WERI-Rb-1 (cell line): Measurements from ENCODE around the gene NDRG3.

Experiments used
- DNase-seq: peaks from one replicate; pipeline ENCODE4 v3.0.0-alpha.2; 2020
- H3K27ac ChIP-seq: fragments of 250-450 bp; sonication (Bioruptor Pico); 2 replicates; pipeline ENCODE4 v1.5.1; 2020; ENCODE audit warnings: mild to moderate bottlenecking, moderate library complexity
- H3K27me3 ChIP-seq: fragments of 250-450 bp; sonication (Bioruptor Pico); 2 replicates; pipeline ENCODE4 v1.5.1; 2021; ENCODE audit warnings: mild to moderate bottlenecking, low read depth, moderate library complexity; ENCODE audit not compliant: insufficient read depth, severe bottlenecking
- H3K36me3 ChIP-seq: fragments of 250-450 bp; sonication (Bioruptor Pico); 2 replicates; pipeline ENCODE4 v1.5.1; 2020; ENCODE audit warnings: mild to moderate bottlenecking, moderate library complexity
- H3K4me3 ChIP-seq: 2 replicates; pipeline ENCODE4 v1.5.1; 2011; ENCODE audit warnings: low read depth, mild to moderate bottlenecking, control low read depth, low read length
- H3K9me3 ChIP-seq: fragments of 250-450 bp; sonication (Bioruptor Pico); 2 replicates; pipeline ENCODE4 v1.5.1; 2021; ENCODE audit warnings: mild to moderate bottlenecking, moderate library complexity; ENCODE audit not compliant: severe bottlenecking
- CTCF ChIP-seq: IDR thresholded peaks from 2 replicates; pipeline ENCODE4 v1.5.1; 2011; ENCODE audit warnings: low read depth, mild to moderate bottlenecking, control low read depth, inconsistent platforms, low read length

The NDRG3 gene

DNA sequence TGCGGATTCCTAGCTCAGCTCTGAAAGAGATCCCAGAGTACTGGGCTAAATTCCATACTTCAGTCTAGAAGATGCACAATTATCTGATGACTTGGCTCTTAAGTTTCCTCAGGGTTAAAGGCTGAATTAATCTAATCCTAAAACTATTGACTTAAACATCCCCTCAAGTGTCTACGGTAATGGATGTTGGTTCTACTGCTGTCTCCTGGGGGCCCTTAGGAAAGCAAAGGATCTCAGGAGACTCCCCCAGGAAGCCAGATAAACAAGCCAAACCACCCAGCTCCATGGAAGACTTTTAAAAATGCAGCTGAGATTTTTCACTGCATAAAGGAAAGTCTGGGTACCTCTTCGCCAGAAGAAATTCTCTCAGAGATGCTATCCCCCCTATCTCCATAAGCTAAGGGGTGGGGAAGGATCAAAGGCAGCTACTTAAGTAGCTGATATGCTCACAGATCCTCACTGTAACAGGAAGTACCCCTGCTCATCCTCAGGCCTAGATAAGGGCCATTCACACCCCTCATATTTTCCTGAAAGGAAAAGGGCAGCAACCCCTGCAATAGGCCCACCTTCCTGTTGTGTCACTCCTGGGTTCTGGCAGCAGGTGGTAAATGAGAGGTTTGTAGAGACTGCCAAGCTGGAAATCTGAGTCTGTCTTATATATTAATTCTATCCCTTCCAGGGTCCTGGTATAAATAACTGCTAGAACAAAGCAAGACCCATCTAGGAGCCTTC lies 9.3 kb downstream of the NDRG3 start:
- no peak for TF ChIP-seq CTCF
- H3K36me3 ChIP-seq: no peaks in the 10 kb centered on the region
- H3K4me3 ChIP-seq: no peak overlapping the region
- peak overlapping the region; percentile 52 for H3K27ac ChIP-seq
- no peak for DNase-seq
- H3K27me3 ChIP-seq: no peaks in the 10 kb centered on the region
- no peaks in the 10 kb centered on the region for H3K9me3 ChIP-seq

- no peaks in the 10 kb centered on the region for H3K36me3 ChIP-seq
- no peaks in the 10 kb centered on the region for H3K9me3 ChIP-seq
- DNase-seq: no peak
- TF ChIP-seq CTCF: no peak
- H3K4me3 ChIP-seq: no peak overlapping the region
- H3K27ac ChIP-seq: peak overlapping the region; percentile 10; the same call in 1 of the 2 replicates
- H3K27me3 ChIP-seq: no peaks in the 10 kb centered on the region
Observed at GRCh38 chr20:36732456-36732855, 13.4 kb downstream of the NDRG3 start.

DNA sequence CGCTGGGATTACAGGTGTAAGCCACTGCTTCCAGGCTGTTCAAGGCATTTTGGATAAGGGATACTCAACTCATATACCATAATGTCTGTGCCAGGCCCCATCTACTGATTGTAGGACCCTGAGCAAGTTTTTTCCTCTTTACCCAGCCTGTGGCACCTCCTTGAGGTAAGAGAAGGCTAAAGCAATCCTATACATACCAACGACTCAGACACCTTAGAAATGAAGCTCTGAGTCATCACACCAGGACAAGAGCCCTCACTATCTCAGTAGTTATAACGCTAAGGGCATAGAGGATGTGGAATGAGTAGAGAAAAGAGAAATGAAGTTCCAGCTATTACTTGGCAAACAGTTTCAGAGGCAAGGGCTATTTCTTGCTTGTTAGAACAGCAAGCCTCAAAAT lies 16.9 kb downstream of the NDRG3 start:
- H3K27ac ChIP-seq: no peak overlapping the region
- TF ChIP-seq CTCF: peak; percentile 54

DNA sequence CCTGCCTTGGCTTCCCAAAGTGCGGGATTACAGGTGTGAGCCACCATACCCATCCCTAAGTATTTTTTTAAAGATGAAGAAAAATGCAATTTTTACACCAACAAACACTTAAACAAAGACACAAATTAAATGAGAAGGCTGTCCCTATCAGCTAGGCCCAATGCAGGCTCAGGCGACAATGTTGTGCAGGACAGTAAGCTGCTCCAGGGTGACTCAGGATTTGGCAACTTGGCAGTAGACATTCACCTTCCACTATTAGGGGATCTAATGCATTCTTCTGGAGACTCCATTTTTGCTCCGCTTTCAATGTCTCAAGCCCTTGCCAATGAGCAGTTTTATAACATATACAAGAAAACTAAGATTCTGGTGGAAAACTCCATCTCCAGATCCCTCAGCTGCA lies 19.7 kb downstream of the NDRG3 start:
- no peak overlapping the region for H3K27ac ChIP-seq
- no peaks in the 10 kb centered on the region for H3K9me3 ChIP-seq
- H3K27me3 ChIP-seq: no peaks in the 10 kb centered on the region
- no peaks in the 10 kb centered on the region; the same call in 1 of the 2 replicates for H3K36me3 ChIP-seq
- DNase-seq: no peak
- H3K4me3 ChIP-seq: no peak overlapping the region
- TF ChIP-seq CTCF: no peak

More for the DNA sequence above, 16.9 kb downstream of the NDRG3 start:
- Histone ChIP-seq H3K9me3 (no peaks in the 10 kb centered on the region), H3K36me3 (no peaks in the 10 kb centered on the region), H3K4me3 (no peak overlapping the region), H3K27me3 (no peaks in the 10 kb centered on the region)
- DNase-seq: no peak

GRCh38 chr20:36720510-36720909 lies 25.4 kb downstream of the NDRG3 start:
- DNase-seq: no peak
- no peak overlapping the region for H3K27ac ChIP-seq
- H3K9me3 ChIP-seq: no peaks in the 10 kb centered on the region
- no peak overlapping the region for H3K4me3 ChIP-seq
- no peaks in the 10 kb centered on the region for H3K27me3 ChIP-seq
- H3K36me3 ChIP-seq: peaks cover 8% of the 10 kb centered on the region
- no peak for TF ChIP-seq CTCF

GRCh38 chr20:36717657-36718056 lies 28.2 kb downstream of the NDRG3 start:
- H3K9me3 ChIP-seq: no peaks in the 10 kb centered on the region
- no peak overlapping the region for H3K27ac ChIP-seq
- peak; percentile 60 for TF ChIP-seq CTCF
- peak; percentile 50 for DNase-seq
- H3K4me3 ChIP-seq: no peak overlapping the region
- no peaks in the 10 kb centered on the region for H3K27me3 ChIP-seq
- H3K36me3 ChIP-seq: peaks cover 8% of the 10 kb centered on the region
